GM21717 (cell line): ENCODE data around the gene CSK.

ENCODE experiments used
- ATAC-seq: cut with Tn5 transposase; IDR thresholded peaks from one replicate; pipeline ENCODE4 v1.9.1; 2021; ENCODE audit warnings: mild to moderate bottlenecking, moderate library complexity; ENCODE audit not compliant: unreplicated experiment

Gene CSK

GRCh38 chr15:74840851-74841775 is 59.2 kb downstream of the CSK start:
- no peak for ATAC-seq

- ATAC-seq, result no peak
Measured at GRCh38 chr15:74841891-74842373, 60.1 kb downstream of the CSK start.

DNA sequence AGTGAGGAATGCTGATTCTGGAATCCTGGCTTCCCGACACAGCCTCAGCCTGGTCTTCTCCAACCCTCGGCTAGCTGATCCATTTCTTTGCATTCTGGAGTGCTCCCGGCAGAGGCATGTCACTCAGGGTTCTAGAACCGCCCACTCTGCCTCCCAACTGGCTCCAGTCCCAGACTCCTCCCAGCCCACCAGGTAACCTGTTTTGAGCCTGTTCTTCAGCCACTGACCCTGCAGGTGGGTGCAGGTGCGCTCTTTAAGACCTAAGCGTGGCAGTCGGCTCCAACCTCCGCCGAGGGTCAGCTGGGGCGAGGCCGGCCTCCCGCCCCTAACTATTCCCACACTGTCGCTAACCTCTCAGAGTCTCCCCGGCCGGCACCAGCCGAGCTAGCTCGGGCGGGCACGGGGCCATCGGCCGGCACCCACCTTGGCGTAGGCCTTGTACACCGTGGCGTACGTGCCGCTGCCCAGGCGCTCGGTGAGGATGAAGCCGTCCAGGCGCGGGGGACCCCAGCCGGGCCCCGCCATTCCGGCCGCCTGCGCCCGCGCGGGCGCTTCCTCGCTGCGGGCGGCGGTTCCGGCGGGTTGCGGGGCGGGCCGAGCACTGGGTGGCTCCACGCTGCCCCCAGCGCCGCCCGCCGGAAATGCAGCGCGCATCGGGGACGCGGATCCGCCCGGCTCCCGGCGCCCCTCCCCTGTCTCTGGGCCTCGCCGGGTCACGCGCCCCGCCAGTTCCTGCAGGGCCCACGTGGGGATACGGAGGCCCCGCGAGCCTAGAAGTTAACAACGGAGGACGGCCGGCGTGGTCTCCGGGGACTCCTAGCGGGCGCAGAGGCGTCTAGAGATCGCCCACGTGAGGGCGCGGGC is 60.9 kb downstream of the CSK start, which contains the start of gene ULK3:
ULK3 (minus strand) TSS at position 576 of the 864 bp plus-strand sequence; CDS start at position 525, 51 bp downstream.
- ATAC-seq, result peak; percentile 65

- ATAC-seq, result no peak
Measured at GRCh38 chr15:74843445-74843828, 61.6 kb downstream of the CSK start.

GRCh38 chr15:74843891-74844299 is 62.0 kb downstream of the CSK start:
- no peak for ATAC-seq

DNA sequence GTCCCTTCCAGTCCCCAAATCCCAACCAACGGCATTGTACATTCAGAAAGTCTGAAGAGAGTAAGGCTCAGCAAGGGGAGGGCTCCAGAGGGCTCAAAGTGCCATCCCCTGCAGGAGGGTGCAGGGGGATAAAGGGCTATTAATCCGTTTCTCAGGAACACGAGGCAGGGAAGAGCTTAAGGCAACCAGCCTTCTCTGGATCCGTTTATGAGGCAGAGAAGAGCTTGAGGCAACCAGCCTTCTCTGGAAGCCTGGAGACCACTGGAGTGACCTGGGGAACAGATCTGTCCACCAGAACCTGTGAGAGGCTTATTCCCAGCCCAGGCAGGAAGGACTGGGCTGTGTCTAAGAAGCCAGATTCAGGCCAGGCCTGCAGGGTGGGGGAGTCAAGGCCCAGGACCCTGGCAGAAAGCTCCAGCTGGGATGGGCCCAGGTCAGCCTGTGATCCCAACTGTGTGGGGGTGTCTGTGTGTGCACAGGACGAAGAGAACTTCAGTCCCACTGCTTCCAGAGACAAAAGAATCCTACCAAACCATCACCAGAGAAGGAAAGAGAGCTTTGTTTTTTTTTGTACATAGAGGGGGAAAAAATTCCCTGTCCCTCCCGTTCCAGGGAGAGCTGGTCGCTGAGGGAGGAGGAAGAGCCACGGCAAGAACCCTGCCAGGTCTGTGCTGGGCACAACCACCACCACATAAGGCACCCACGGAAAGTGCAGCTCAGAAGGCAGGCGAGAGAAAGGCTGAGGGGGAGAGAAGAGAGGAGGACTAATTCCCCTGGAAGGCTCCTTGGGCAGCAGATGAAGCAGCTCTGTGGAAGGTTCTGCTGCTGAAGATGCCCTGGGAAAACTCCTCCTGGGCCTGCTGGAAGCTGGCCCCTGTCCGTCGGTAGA is 62.7 kb downstream of the CSK start:
- ATAC-seq, result no peak

GRCh38 chr15:74845208-74845568 is 63.3 kb downstream of the CSK start:
- no peak for ATAC-seq

DNA sequence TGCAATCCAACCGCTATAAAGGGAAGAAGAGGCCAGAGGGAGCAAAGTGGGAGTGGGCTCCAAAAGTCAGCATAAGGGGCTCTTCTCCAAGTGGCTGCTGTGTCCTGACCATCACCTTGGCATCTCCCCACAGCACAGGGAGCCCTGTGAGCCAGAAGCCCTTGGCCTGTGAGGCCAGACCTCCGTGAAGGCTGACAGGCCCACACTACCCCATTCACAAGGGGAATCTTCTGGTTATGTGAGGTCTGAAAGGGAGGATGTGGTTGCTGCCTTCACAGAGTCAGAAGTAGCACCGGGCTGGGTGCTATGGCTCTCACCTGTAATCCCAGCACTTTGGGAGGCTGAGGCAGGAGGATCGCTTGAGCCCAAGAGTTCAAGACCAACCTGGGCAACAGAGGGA is 63.7 kb downstream of the CSK start:
- ATAC-seq, result no peak

GRCh38 chr15:74847432-74847831 is 65.6 kb downstream of the CSK start:
- ATAC-seq, result no peak

GRCh38 chr15:74850393-74850792 is 68.5 kb downstream of the CSK start:
- ATAC-seq, result no peak

DNA sequence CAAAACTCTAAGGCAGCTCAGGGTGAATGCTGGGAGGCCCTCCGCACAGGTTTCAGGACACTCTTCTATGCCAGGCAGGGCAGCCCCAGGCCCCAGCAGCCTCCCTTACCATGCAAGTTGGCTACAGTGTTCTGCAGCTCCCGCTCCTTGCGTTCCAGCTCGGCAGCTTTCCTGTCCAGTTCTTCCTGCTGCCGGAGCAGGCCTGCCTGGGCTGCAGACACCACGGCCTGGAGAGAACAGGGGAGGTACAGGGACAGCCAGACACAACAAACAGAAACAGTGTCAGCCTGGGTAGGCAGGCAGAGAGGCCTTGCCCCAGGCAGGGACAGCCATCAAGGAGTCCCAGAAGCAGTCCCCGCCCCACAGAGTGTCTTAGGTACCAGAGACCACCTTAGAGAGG is 70.1 kb downstream of the CSK start:
- ATAC-seq, result no peak
